HG03139 (cell line): ENCODE measurements around the gene MYLK4.

Experiments
- ATAC-seq: cut with Tn5 transposase; IDR thresholded peaks from one replicate; pipeline ENCODE4 v1.9.1; 2021; ENCODE audit not compliant: unreplicated experiment

The MYLK4 gene

DNA sequence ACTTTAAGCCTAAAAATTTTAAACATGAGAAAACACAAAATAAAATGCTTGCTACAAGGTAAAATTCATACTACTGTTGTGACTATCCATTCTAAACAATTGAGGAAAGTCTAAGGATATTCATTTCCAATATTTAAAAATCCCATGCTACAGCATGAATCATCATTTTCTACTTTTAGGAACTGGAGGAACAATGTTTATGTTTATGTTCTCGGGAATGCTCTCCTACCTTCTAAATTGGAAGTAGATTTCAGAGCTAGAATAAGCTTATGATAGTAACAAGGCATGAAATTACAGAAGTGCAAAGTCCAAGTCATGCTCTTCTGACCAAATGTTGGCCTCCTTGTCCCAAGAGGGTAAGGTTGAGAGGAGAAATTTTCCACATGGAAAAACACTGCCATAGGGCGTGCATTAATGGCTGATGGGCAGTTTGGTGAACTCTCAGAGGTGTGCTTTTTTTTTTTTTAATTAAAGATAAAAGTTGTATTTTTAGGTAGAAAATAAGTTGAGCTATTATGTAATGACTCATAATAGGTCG is 6.0 kb upstream of the MYLK4 start:
- no peak for ATAC-seq

DNA sequence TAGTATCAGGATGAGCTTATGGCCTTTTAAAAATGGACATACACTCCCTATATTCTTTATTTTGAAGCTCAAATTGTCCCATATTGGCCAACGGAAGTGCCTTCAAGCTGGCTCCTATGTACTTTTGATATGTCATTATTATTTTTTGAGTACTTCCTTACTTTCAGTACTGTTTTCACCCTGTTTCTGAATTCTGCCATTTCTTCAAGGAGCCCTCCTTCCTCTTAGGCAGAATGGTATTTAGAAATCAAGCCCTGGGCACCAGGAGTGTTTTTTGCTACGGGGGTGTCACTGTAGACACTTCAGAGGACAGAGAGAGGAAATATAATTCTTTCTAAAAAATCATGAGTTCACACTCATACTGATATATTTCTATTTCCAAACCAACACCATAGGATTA is 5.5 kb upstream of the MYLK4 start:
- ATAC-seq: no peak

DNA sequence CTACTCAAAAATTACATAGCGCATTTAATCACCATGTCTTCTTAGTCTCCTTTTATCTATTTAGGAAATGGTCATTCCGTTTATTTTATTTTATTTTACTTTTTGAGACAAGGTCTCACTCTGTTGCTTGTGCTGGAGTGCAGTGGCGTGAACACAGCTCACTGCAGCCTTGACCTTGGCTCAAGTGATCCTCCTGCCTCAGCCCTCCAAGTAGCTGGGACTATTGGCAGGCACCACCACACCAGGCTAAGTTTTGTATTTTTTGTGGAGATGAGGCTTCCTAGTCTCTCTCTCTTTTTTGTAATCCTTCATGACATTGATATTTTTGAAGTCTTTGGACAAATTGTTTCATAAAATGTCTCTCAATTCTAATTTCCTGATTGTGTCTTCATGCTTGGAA is 4.7 kb upstream of the MYLK4 start:
- no peak for ATAC-seq

- ATAC-seq: no peak
Measured at GRCh38 chr6:2754911-2755310, 4.2 kb upstream of the MYLK4 start.

DNA sequence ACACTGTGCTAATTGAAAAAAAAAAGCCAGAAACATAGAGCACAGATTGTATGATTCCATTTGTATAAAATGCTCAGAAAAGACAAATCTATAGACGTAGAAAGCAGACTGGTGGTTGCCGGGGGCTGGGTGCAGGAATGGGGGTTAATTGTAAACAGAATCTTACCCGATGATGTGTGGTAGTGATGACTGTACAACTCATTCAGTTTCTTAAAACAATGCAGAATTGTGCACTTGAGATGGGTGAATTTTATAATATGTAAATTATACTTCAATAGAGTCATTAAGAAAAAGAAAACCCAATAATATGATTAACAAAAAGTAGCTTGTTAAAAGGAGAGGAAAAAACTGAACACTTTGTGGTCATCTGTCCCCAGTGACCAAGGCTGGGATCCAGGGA is 3.7 kb upstream of the MYLK4 start:
- no peak for ATAC-seq

GRCh38 chr6:2753743-2754142 is 3.0 kb upstream of the MYLK4 start:
- ATAC-seq: no peak

GRCh38 chr6:2753110-2753489 is 2.4 kb upstream of the MYLK4 start:
- no peak for ATAC-seq

DNA sequence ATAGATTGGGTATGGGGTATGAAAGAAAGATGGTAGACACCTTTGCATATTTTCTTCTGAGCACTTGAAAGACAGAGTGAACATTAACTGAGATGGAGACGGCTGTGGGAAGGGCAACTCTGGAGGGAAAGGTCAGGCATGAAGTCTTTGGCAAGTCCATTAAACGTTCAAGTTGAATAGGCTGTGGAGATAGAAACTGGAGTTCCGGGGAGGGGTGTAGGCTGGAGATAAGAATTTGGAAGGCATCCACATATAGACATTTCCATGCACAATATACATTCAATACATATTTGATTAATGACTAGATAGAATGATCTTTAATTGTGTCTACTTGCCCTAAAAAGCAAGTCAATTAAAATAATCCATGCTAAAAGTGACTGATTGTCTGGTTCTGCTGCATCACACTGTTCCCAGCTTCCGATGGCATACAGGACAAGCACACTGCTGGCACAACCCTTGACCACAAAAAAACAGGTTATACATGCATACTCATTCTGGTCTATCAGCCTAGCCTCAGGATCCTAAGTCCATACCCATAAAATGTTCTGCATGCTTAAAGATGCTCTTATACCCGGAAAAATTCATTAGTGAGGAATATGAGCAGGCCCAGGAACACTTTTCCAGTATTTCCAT is 1.9 kb upstream of the MYLK4 start:
- no peak for ATAC-seq

DNA sequence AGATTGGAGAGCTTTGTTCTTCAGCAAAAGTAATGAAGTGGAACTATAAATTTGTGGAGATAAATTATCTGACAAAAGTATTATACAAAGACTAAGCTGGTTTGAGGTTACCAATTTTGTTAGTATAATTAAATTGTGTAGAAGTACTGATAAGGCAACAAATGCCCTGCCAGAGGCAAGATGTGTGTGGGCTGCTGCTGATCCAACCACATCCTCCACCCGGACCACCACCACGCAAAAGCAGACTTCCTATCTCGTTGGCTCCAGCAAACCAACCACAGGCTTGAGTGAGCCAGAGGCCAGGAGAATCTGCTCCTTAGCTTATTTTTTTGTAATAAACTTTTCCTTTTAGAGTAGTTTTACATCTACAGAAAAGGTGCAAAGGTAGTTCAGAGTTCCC is 1.1 kb upstream of the MYLK4 start:
- ATAC-seq: no peak

DNA sequence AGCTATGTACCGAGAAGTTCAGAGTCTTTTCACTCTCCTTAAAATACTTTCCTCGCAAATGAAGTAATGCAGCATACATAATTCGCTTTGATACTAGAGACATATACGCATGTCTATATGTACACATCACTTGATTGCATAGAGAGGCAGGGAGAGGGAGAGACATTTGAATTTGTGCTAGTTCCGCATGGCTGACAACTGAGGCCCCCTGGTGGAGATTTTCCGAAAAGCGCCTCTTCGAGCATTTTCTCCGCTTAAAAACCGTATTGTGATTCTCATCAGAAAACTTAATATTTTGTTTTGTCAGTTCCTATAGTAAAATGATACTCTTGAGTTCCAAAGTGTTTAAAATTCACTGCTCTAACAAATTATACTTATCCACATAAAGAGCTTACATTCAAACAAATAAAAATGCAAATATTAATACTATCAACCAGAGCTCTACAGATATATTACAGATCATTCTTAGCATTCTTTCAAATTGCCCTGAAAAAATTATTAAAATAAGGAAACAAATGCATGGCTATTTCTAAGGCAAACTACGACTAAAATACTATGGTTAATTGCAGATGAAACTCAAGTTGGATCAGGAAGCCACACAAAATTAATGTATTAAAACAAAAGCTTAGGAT is 637 bp downstream of the MYLK4 start:
- no peak for ATAC-seq

GRCh38 chr6:2748183-2748582 is 2.5 kb downstream of the MYLK4 start:
- no peak for ATAC-seq

DNA sequence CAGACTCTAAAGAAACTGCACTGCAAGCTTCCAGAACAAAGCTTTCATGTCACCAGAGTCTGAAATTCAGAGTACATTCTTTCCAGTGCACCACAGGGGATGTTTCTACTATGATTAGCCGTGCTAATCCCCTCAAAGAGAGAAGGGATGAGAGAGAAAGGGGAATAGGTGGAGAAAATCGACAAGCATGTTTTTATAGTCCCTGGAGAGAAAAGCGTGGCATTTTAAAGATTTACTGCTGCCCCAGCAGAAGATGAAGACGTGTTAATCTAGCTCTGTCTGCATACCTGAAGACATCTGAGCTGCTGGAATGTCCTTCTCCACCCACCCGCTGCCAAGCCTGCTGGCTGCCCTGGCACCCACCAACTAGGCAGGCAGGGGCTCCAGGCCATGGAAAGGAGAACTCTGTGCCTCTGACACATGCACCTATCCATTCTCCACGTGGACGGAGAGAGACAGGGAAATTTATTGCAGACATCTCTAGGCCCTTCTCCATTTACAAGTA is 4.1 kb downstream of the MYLK4 start:
- no peak for ATAC-seq

DNA sequence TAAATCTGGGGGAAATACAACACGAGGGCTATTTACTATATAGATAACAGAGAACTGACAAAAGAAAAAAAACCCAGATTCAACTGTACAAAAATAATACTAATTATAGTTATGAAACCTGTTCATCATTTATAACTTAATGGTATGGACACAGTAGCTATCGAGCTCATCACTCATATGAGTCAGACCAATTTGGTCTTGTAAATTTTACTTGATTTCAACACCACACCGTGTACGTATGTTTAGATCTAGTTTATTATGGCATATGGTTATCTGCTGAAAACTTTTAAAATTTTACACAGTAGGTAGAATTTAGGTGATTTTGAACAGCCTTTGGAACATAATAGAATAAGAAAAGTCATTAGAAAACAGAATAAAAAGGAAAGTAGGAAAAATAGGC is 5.5 kb downstream of the MYLK4 start:
- ATAC-seq: no peak

DNA sequence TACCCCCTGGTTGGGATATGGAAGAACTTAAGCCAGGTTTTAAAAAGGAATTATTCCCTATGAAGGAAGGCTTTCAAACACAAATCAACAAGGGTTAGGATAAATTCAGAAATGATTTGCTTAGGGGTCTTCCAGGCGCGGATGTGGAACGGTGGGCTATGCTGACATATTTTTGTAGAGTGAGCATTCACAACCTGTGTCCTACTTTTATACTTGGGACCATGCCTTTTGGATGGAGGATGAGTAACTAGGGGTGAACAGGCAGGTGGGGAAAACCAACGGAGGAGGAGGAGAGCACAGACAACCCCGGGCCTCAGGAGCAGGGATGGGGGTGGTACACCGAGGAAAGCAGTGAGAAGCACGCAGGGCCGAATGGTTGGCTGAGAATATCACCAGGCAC is 5.9 kb downstream of the MYLK4 start:
- ATAC-seq: no peak

DNA sequence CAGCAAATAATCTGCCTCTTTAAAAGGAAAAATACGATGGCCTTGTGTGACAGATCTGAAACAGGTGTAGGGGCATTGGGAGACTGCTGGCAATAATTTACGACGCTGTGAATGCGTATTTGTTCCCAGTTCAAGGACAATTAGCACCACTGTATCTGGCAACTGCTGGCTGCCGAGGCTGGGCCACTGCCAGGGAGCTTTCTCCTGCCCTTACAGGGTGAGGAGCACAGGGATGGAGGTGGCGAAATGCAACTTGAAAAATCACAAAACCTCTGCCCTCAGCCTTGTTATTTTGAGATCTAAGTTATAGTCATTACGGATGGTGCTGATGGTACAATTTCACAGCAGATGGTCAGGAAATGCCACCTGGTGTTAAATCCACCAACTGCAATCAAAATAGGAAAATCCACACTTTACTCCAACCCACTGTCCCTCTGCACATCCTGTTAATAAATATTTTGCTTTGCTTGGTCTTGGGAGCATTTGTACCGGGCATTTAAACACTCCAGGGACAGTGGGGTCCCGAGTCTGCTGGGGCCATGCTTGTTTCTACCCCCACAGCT is 6.4 kb downstream of the MYLK4 start:
- ATAC-seq: no peak

GRCh38 chr6:2743280-2744208 is 7.2 kb downstream of the MYLK4 start:
- no peak for ATAC-seq

DNA sequence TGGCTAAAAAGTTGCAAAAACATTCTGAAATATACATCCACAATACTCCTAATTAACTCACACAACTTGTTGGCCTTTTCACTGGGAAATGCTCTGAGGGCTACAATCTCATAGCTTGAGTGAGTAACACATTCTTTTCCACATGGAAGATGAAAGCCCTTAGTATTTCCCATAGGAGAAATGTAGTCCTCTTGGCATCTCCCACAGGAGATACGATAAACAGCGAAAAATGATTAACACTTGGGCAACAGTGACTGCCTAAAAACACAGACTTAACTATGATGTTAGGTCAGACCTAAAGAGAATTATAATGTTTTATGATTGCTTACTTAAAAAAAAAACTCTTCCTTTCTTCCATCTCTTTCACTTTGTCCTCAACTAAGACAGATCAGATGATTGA is 9.0 kb downstream of the MYLK4 start:
- no peak for ATAC-seq

- no peak for ATAC-seq
Measured at GRCh38 chr6:2740581-2740980, 10.1 kb downstream of the MYLK4 start.

DNA sequence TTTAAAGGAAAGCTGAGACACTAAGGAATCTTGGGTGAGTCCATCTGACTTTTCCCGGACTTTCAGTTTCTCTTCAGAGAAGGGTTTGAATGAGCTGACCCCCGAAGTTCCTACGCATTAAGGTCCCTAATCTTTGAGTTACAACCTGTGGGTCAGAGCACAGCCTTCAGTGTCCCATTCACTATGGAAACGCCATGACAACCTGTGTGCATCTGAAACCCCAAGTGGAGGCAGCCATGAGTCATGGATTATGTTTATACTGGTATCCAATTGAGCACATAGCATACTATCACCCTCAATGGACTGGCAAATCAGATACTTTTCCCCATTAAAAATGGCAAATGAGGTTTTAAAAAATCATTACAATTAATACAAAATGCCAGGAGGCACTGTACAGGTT is 11.4 kb downstream of the MYLK4 start:
- ATAC-seq: no peak

DNA sequence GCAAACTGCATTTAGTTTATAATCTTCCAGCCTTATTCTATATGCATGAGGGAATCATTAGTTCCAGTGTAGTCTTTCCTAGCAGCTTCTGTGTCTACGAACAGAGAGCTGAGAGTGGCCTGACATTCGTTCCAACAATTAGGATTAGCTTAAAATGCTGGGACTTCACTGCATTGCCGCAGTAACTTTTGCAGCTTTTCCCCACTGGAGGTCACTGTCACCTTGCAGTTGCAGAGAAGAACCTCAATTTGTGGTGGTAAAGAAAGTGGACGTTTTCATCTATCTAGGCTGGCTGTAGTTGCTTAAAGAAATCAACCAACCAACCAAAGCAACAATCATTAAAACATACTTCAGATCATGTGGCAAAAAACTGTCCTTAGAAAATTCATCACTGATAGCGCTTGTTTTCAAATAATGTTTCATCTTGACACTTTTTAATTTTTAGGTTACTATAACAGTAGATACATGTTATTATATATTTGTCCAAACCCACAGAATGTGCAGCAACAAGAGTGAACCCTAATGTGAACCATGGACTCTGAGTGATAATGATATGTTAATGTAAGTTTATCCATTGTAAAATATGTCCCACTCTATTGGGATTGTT is 12.2 kb downstream of the MYLK4 start:
- ATAC-seq: no peak

DNA sequence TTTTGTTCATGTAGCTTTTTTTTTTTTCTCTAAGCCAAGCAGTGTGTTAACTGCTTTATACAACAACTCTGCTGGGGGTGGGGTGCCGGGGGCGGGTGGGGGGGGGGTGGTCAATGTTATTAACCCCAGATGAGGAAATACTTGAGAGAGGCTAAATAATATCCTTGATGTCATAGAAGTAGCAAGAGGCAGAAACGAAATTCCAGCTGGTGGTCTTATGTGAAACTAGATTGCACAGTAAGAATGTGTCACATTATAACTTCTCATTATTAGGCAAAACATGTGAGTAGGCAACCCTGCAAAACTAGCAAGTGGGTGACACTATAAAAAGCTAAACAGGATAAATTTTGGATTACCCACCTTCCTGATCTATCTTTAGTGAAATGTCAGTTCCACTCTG is 12.8 kb downstream of the MYLK4 start:
- ATAC-seq: no peak
